HCT116 (cell line): Measurements from ENCODE around the gene STX10. TPM values are rescaled to one million over a fixed set of nuclear protein-coding genes. Genes with fewer than 3 reads are reported as not detected.

Experiments used
- ATAC-seq: fragments of 200-7000 bp; cut with Tn5 transposase; 2 replicates; pipeline ENCODE4 v1.9.1; 2020; ENCODE audit warnings: mild to moderate bottlenecking, moderate library complexity
- BruUV-seq: library from RNA; stranded (reverse); fragments of 400-500 nt; replicated peaks from 2 replicates; lab custom pipeline; 2021; lab: Mats Ljungman, UMichigan
- CTCF ChIA-PET: fragments of 300-600 bp; sonication (Branson Sonifier 250); formaldehyde crosslinking; loops from one replicate; lab custom pipeline; 2021; ENCODE audit warnings: antibody characterized with exemption; lab: Charles Lee
- POLR2A ChIA-PET: fragments of 300-600, 350-600 bp; sonication (Branson Sonifier 250); formaldehyde crosslinking; loops from one replicate; lab custom pipeline; 2021; ENCODE audit warnings: antibody characterized with exemption; lab: Charles Lee
- RAD21 ChIA-PET, 2 experiments: fragments of 300-600 bp; sonication (Branson Sonifier 250); formaldehyde crosslinking; loops; one replicate each; lab custom pipeline; 2023; ENCODE audit warnings: low total read pairs in 2 of 2; ENCODE audit not compliant: uncharacterized antibody in 2 of 2, unreplicated experiment in 2 of 2, low non-redundant PET in 1 of 2; lab: Charles Lee
- DNase-seq: peaks from one replicate; pipeline ENCODE4 v3.0.0-alpha.2; 2010; ENCODE audit warnings: low read depth, low spot score
- H2AFZ ChIP-seq: fragments of 200-600 bp; shearing (Covaris generic), sonication (generic); 2 replicates; pipeline ENCODE4 v1.6.1; 2017; ENCODE audit warnings: low read depth, mixed run types, mixed read lengths, antibody characterized with exemption, low read length; ENCODE audit not compliant: poor library complexity, severe bottlenecking
- H3K27ac ChIP-seq: 2 replicates; pipeline ENCODE4 v1.5.1; 2012; ENCODE audit warnings: low read depth, low read length
- H3K27me3 ChIP-seq: fragments of 200-600 bp; sonication (generic); 2 replicates; pipeline ENCODE4 v1.6.1; 2016; ENCODE audit warnings: mixed run types, low read length, mixed read lengths; ENCODE audit not compliant: insufficient read depth
- H3K36me3 ChIP-seq, 2 experiments: fragments of 200-500 bp in 1 of 2; fragments of 200-600 bp in 1 of 2; sonication (Bioruptor generic) in 1 of 2; sonication (generic) in 1 of 2; 2 replicates each; pipeline versions ENCODE4 v1.5.1 to v1.6.1; 2014 to 2016; ENCODE audit warnings: low read length in 2 of 2, inconsistent platforms in 1 of 2, mixed read lengths in 1 of 2, mixed run types in 1 of 2; ENCODE audit not compliant: insufficient read depth in 2 of 2, control insufficient read depth in 1 of 2
- H3K4me1 ChIP-seq, 2 experiments: fragments of 200-600 bp in 1 of 2; sonication (generic) in 1 of 2; 2 replicates each; pipeline versions ENCODE4 v1.5.1 to v1.6.1; 2012 to 2017; ENCODE audit warnings: low read length in 2 of 2, inconsistent platforms in 1 of 2, mild to moderate bottlenecking in 1 of 2, mixed read lengths in 1 of 2, mixed run types in 1 of 2, moderate library complexity in 1 of 2; ENCODE audit not compliant: insufficient read depth in 2 of 2, control insufficient read depth in 1 of 2
- H3K4me2 ChIP-seq: fragments of 200-600 bp; sonication (generic); 2 replicates; pipeline ENCODE4 v1.6.1; 2017; ENCODE audit warnings: mixed run types, low read length, mixed read lengths
- H3K4me3 ChIP-seq, 2 experiments: fragments of 200-600 bp in 1 of 2; sonication (generic) in 1 of 2; replicated peaks in 1 of 2; 2 replicates each; pipeline ENCODE4 v1.5.1; 2011 to 2016; ENCODE audit warnings: low read length in 2 of 2, control low read depth in 1 of 2, low read depth in 1 of 2, mild to moderate bottlenecking in 1 of 2, mixed read lengths in 1 of 2, mixed run types in 1 of 2
- H3K79me2 ChIP-seq: fragments of 200-600 bp; sonication (generic); 2 replicates; pipeline ENCODE4 v1.6.1; 2017; ENCODE audit warnings: mild to moderate bottlenecking, mixed run types, low read length, moderate library complexity, mixed read lengths; ENCODE audit not compliant: insufficient read depth
- H3K9ac ChIP-seq: fragments of 200-600 bp; sonication (generic); 2 replicates; pipeline ENCODE4 v1.6.1; 2016; ENCODE audit warnings: low read length, mixed read lengths
- H3K9me2 ChIP-seq: fragments of 200-600 bp; sonication (generic), shearing (Covaris generic); 2 replicates; pipeline ENCODE4 v1.6.1; 2017; ENCODE audit warnings: mixed run types, mild to moderate bottlenecking, moderate library complexity; ENCODE audit not compliant: insufficient read depth
- H3K9me3 ChIP-seq, 2 experiments: fragments of 200-500 bp in 1 of 2; fragments of 200-600 bp in 1 of 2; sonication (Bioruptor generic) in 1 of 2; sonication (generic) in 1 of 2; 2 replicates each; pipeline ENCODE4 v1.6.1; 2014 to 2017; ENCODE audit warnings: low read length in 2 of 2, mixed read lengths in 2 of 2, inconsistent platforms in 1 of 2, low read depth in 1 of 2, mild to moderate bottlenecking in 1 of 2, mixed run types in 1 of 2, moderate library complexity in 1 of 2; ENCODE audit not compliant: control insufficient read depth in 1 of 2, insufficient read depth in 1 of 2
- H4K20me1 ChIP-seq: fragments of 200-600 bp; sonication (generic), shearing (Covaris generic); 2 replicates; pipeline ENCODE4 v1.6.1; 2017; ENCODE audit warnings: mixed run types, mild to moderate bottlenecking, moderate library complexity; ENCODE audit not compliant: insufficient read depth
- EGR1 ChIP-seq: IDR thresholded peaks from 2 replicates; pipeline ENCODE4 v1.6.1; 2012; ENCODE audit warnings: low read depth
- EZH2phosphoT487 ChIP-seq: fragments of 200-600 bp; IDR thresholded peaks from 2 replicates; pipeline ENCODE4 v1.6.1; 2018; ENCODE audit warnings: antibody characterized with exemption, borderline replicate concordance
- JUND ChIP-seq: IDR thresholded peaks from 2 replicates; pipeline ENCODE4 v1.6.1; 2012
- POLR2A ChIP-seq: IDR thresholded peaks from 2 replicates; pipeline ENCODE4 v1.7.0; 2011; ENCODE audit warnings: borderline replicate concordance; ENCODE audit not compliant: insufficient read depth, insufficient read length; ENCODE audit errors: extremely low read depth
- POLR2AphosphoS5 ChIP-seq: IDR thresholded peaks from 2 replicates; pipeline ENCODE4 v1.6.1; 2011; ENCODE audit warnings: mild to moderate bottlenecking, low read depth, low read length, moderate library complexity
- RAD21 ChIP-seq: IDR thresholded peaks from 2 replicates; pipeline ENCODE4 v1.6.1; 2012; ENCODE audit warnings: low read depth, mild to moderate bottlenecking
- SIN3A ChIP-seq: IDR thresholded peaks from 2 replicates; pipeline ENCODE4 v1.6.1; 2012; ENCODE audit warnings: low read depth
- SP1 ChIP-seq: IDR thresholded peaks from 2 replicates; pipeline ENCODE4 v1.6.1; 2012; ENCODE audit warnings: low read depth
- SRF ChIP-seq: IDR thresholded peaks from 2 replicates; pipeline ENCODE4 v1.6.1; 2012; ENCODE audit warnings: low read depth
- TCF7L2 ChIP-seq: IDR thresholded peaks from 2 replicates; pipeline ENCODE4 v1.7.0; 2011; ENCODE audit warnings: borderline replicate concordance, inconsistent platforms; ENCODE audit not compliant: insufficient read depth, insufficient read length; ENCODE audit errors: extremely low read depth
- ZBTB33 ChIP-seq: IDR thresholded peaks from 2 replicates; pipeline ENCODE4 v1.6.1; 2011; ENCODE audit warnings: mild to moderate bottlenecking, low read length, moderate library complexity; ENCODE audit not compliant: insufficient replicate concordance; ENCODE audit errors: extremely low read depth
- intact Hi-C: fragments of 100-400 bp; cut with micrococcal nuclease; formaldehyde crosslinking; loops from 2 replicates; pipeline ENCODE4 v1.10.0; 2022
- total RNA-seq: library from RNA; stranded (reverse); gene quantifications from one replicate; pipeline ENCODE4 v1.2.1, GENCODE V29; 2021; ENCODE audit not compliant: unreplicated experiment
- TF ChIP-seq, protein P1 (sequence below), 3 experiments: fragments of 200-600 bp in 1 of 3; sonication (generic) in 1 of 3; IDR thresholded peaks in 2 of 3; conservative IDR thresholded peaks in 1 of 3; 2 replicates each; pipeline ENCODE4 v1.5.1; 2012 to 2017; ENCODE audit warnings: low read depth in 2 of 3, low read length in 2 of 3, antibody characterized with exemption in 1 of 3, borderline replicate concordance in 1 of 3, control low read depth in 1 of 3, mild to moderate bottlenecking in 1 of 3, mixed read lengths in 1 of 3, mixed run types in 1 of 3, moderate library complexity in 1 of 3; ENCODE audit not compliant: insufficient read depth in 1 of 3
- TF ChIP-seq, protein P2 (sequence below): IDR thresholded peaks from 2 replicates; pipeline ENCODE4 v1.6.1; 2012
- TF ChIP-seq, protein P3 (sequence below): IDR thresholded peaks from 2 replicates; pipeline ENCODE4 v1.6.1; 2012

Gene STX10
- total RNA-seq, 1 experiment from 2014 or later = 149 TPM

DNA sequence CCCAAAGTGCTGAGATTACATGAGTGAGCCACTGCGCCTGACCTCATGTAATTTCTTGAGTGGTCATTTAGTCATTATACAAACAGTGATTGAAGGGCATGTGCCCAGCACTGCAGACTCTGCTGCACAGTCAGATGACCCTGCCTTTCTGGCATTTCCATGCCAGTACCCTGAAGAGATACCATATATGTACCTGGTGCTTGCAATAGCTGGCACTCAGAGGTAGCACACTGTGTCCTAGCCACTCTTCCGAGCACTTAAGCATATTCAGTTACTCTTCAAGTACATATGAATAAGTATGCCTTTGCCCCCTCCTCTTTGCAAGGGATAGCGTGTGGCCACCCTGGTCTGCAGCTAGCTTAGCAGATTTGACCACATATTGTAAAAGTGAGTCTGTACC lies 15.5 kb downstream of the STX10 start:
- intact Hi-C loops = no loop called here
- no TSS peak for BruUV-seq
- H3K4me2 ChIP-seq = no peak overlapping the region
- H4K20me1 ChIP-seq = peaks cover 9% of the 10 kb centered on the region; the same call in 1 of the 2 replicates
- H3K36me3 ChIP-seq = peaks cover 12 to 35% of the 10 kb centered on the region in 2 experiments; a peak in 3 of 4 replicates
- no peak overlapping the region for H3K9ac ChIP-seq
- H3K4me1 ChIP-seq = peaks cover 2 to 27% of the 10 kb centered on the region in 2 experiments; a peak in 3 of 4 replicates
- CTCF ChIA-PET = no interaction called here
- H3K4me3 ChIP-seq = no peak overlapping the region
- H3K79me2 ChIP-seq = peaks cover 52% of the 10 kb centered on the region
- no peak overlapping the region for H3K27ac ChIP-seq
- POLR2A ChIA-PET = no interaction called here
- no peak for DNase-seq
- H2AFZ ChIP-seq = no peak overlapping the region
- ATAC-seq = no peak
- no peaks in the 10 kb centered on the region for H3K9me2 ChIP-seq
- no peak for TF ChIP-seq RAD21
- no peaks in the 10 kb centered on the region for H3K9me3 ChIP-seq
- no peaks in the 10 kb centered on the region for H3K27me3 ChIP-seq
- RAD21 ChIA-PET = no interaction called here

- Histone ChIP-seq H3K9ac (no peak overlapping the region), H3K27ac (no peak overlapping the region), H3K9me3 (no peaks in the 10 kb centered on the region), H3K4me3 (no peak overlapping the region), H3K36me3 (peaks cover 10 to 34% of the 10 kb centered on the region in 2 experiments; a peak in 3 of 4 replicates), H3K79me2 (peaks cover 64% of the 10 kb centered on the region), H3K9me2 (no peaks in the 10 kb centered on the region), H3K27me3 (no peaks in the 10 kb centered on the region), H2AFZ (no peak overlapping the region), H4K20me1 (peaks cover 9% of the 10 kb centered on the region; the same call in 1 of the 2 replicates), H3K4me2 (no peak overlapping the region), H3K4me1 (peaks cover 2 to 31% of the 10 kb centered on the region in 2 experiments; a peak in 3 of 4 replicates)
- POLR2A ChIA-PET = no interaction called here
- intact Hi-C loops = no loop called here
- no TSS peak for BruUV-seq
- RAD21 ChIA-PET = no interaction called here
- CTCF ChIA-PET = no interaction called here
- ATAC-seq (no peak), DNase-seq (no peak)
- no peak for TF ChIP-seq POLR2AphosphoS5
- no peak for TF ChIP-seq RAD21
- TF ChIP-seq, protein P1, sequence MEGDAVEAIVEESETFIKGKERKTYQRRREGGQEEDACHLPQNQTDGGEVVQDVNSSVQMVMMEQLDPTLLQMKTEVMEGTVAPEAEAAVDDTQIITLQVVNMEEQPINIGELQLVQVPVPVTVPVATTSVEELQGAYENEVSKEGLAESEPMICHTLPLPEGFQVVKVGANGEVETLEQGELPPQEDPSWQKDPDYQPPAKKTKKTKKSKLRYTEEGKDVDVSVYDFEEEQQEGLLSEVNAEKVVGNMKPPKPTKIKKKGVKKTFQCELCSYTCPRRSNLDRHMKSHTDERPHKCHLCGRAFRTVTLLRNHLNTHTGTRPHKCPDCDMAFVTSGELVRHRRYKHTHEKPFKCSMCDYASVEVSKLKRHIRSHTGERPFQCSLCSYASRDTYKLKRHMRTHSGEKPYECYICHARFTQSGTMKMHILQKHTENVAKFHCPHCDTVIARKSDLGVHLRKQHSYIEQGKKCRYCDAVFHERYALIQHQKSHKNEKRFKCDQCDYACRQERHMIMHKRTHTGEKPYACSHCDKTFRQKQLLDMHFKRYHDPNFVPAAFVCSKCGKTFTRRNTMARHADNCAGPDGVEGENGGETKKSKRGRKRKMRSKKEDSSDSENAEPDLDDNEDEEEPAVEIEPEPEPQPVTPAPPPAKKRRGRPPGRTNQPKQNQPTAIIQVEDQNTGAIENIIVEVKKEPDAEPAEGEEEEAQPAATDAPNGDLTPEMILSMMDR (IDR thresholded peaks at IDR 0.05 in 2 of 3, conservative IDR thresholded peaks at IDR 0.05 in 1 of 3; ENCODE audit: borderline replicate concordance in 1 of 3, insufficient read depth in 1 of 3, low read depth in 2 of 3, low read length in 2 of 3) = no peak
- TF ChIP-seq, protein P2, sequence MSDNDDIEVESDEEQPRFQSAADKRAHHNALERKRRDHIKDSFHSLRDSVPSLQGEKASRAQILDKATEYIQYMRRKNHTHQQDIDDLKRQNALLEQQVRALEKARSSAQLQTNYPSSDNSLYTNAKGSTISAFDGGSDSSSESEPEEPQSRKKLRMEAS = no peak
- no peak for TF ChIP-seq ZBTB33
- TF ChIP-seq SIN3A = no peak
- no peak for TF ChIP-seq TCF7L2
- TF ChIP-seq POLR2A = no peak
- TF ChIP-seq EZH2phosphoT487 = no peak
- TF ChIP-seq JUND = no peak
- no peak for TF ChIP-seq EGR1
- TF ChIP-seq, protein P3, sequence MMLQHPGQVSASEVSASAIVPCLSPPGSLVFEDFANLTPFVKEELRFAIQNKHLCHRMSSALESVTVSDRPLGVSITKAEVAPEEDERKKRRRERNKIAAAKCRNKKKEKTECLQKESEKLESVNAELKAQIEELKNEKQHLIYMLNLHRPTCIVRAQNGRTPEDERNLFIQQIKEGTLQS = no peak
- TF ChIP-seq SRF = no peak
- TF ChIP-seq SP1 = no peak
Measured at GRCh38 chr19:13133241-13133870, 16.8 kb downstream of the STX10 start.
